IPS-NIHi7 (cell line): ENCODE results near the gene CTSZ.
"Not testable (repeated sequence)": the region's sequence is repeated elsewhere in the genome, so short reads cannot be mapped to it uniquely, and the experiment has no call there.

Source experiments
- DNase-seq: peaks from one replicate; pipeline ENCODE4 v3.0.0; 2012; ENCODE audit warnings: mixed read lengths; ENCODE audit errors: extremely low spot score

Gene CTSZ

GRCh38 chr20:59006864-59007664 lies at the start of gene CTSZ:
CTSZ (minus strand) TSS chr20:59007254; CDS start chr20:59007128, 126 bp downstream.
- peak; percentile 91 for DNase-seq

GRCh38 chr20:59055302-59055701 lies 48.2 kb upstream of the CTSZ start:
- DNase-seq = no peak

- DNase-seq = no peak
Observed at GRCh38 chr20:59051666-59052185, 44.7 kb upstream of the CTSZ start.

- no peak for DNase-seq
Observed at GRCh38 chr20:59050437-59050836, 43.4 kb upstream of the CTSZ start.

GRCh38 chr20:59048681-59049030 lies 41.6 kb upstream of the CTSZ start:
- no peak for DNase-seq

GRCh38 chr20:59047938-59048680 lies 41.1 kb upstream of the CTSZ start:
- no peak for DNase-seq

- DNase-seq = no peak
Observed at GRCh38 chr20:59046862-59047261, 39.8 kb upstream of the CTSZ start.

- DNase-seq = no peak
Observed at GRCh38 chr20:59044796-59045195, 37.7 kb upstream of the CTSZ start.

GRCh38 chr20:59044295-59044694 lies 37.2 kb upstream of the CTSZ start:
- no peak for DNase-seq

GRCh38 chr20:59043698-59044097 lies 36.6 kb upstream of the CTSZ start:
- no peak for DNase-seq

- peak; percentile 98 for DNase-seq
Observed at GRCh38 chr20:59042796-59043631, 36.0 kb upstream of the CTSZ start.

- DNase-seq = peak; percentile 27
Observed at GRCh38 chr20:59042151-59042795, 35.2 kb upstream of the CTSZ start, which contains the start of gene PRELID3B. PRELID3B (minus strand) TSS chr20:59042786; CDS start chr20:59042730, 56 bp downstream.

- DNase-seq = not testable (repeated sequence)
Observed at GRCh38 chr20:59041487-59041886, 34.4 kb upstream of the CTSZ start.

GRCh38 chr20:59040667-59041066 lies 33.6 kb upstream of the CTSZ start:
- no peak for DNase-seq

- no peak for DNase-seq
Observed at GRCh38 chr20:59039233-59039632, 32.2 kb upstream of the CTSZ start.

GRCh38 chr20:59037386-59037785 lies 30.3 kb upstream of the CTSZ start:
- DNase-seq = no peak

GRCh38 chr20:59035381-59035780 lies 28.3 kb upstream of the CTSZ start:
- no peak for DNase-seq

- no peak for DNase-seq
Observed at GRCh38 chr20:59033616-59034165, 26.6 kb upstream of the CTSZ start.

GRCh38 chr20:59033093-59033492 lies 26.0 kb upstream of the CTSZ start:
- no peak for DNase-seq

- DNase-seq = peak; percentile 27
Observed at GRCh38 chr20:59032713-59033059, 25.6 kb upstream of the CTSZ start.
